Measurements from ENCODE around the gene DCTN3.

Gene DCTN3

GRCh38 chr9:34564617-34565016, 55.7 kb downstream of the DCTN3 start:
- no peak for TF ChIP-seq POLR2AphosphoS5 (IDR thresholded peaks at IDR 0.05; ENCODE audit: low read depth, low read length)
- TF ChIP-seq TAF1 (IDR thresholded peaks at IDR 0.05; ENCODE audit: borderline replicate concordance, low read depth, low read length) = no peak
- TF ChIP-seq POLR2A (IDR thresholded peaks at IDR 0.05; ENCODE audit: low read depth, low read length) = no peak
- DNase-seq (ENCODE audit: insufficient read length) (no peak), FAIRE-seq (no peak)

Measured in GM12892 (cell line).